ENCODE results near the gene AUH. TPM values are rescaled to one million over a fixed set of nuclear protein-coding genes. Genes with fewer than 3 reads are reported as not detected.

The AUH gene
- total and polyA plus RNA-seq, 10 of the 15 experiments (the other 5 are each of a cell fraction or from before 2014, with no cell fraction given): 1.7 to 7.3 (median 4.6) TPM

- no peak for TF ChIP-seq ZBTB33 (IDR thresholded peaks at IDR 0.05)
- no peak for TF ChIP-seq PRDM15 (CRISPR knock-in tag; IDR thresholded peaks at IDR 0.05)
- TF ChIP-seq CEBPZ (IDR thresholded peaks at IDR 0.05; ENCODE audit: low read depth, low read length): no peak
- no peak for TF ChIP-seq CTCF (IDR thresholded peaks at IDR 0.05 in 2 of 3, conservative IDR thresholded peaks at IDR 0.05 in 1 of 3; ENCODE audit: control insufficient read depth in 2 of 3, extremely low read depth in 1 of 3, insufficient read depth in 1 of 3, low read depth in 3 of 3, low read length in 3 of 3)
- no peak for TF ChIP-seq NFYA (IDR thresholded peaks at IDR 0.05; ENCODE audit: borderline replicate concordance, low read depth, low read length)
- no peak for TF ChIP-seq ZNF687 (IDR thresholded peaks at IDR 0.05)
- no peak for TF ChIP-seq PAX8 (IDR thresholded peaks at IDR 0.05)
- TF ChIP-seq SREBF1 (IDR thresholded peaks at IDR 0.05; ENCODE audit: low read length): no peak
- no peak for TF ChIP-seq SPI1 (IDR thresholded peaks at IDR 0.05; ENCODE audit: borderline replicate concordance, insufficient read depth, low read depth, low read length)
- no peak for TF ChIP-seq ATF2 (IDR thresholded peaks at IDR 0.05; ENCODE audit: low read length)
- no peak for TF ChIP-seq IKZF2 (IDR thresholded peaks at IDR 0.05)
These were observed 176.4 kb downstream of the AUH start (continued) for GRCh38 chr9:91185193-91185886.
